ENCODE results near the gene KIAA0753. TPM values are rescaled to one million over a fixed set of nuclear protein-coding genes. Genes with fewer than 3 reads are reported as not detected.

Gene KIAA0753
- total RNA-seq, 1 experiment from 2014 or later = 13.0 TPM

GRCh38 chr17:6681671-6682070, 41.2 kb upstream of the KIAA0753 start:
- ChIA-PET POLR2A (no interaction called here), CTCF (no interaction called here)
- no TSS peak for BruUV-seq (replicated peaks)
- in situ Hi-C loops (cut with HindIII; ENCODE audit: low pct_unique_long_range_greater_than_20kb, low sequenced_read_pairs) (no loop called here), intact Hi-C loops (cut with micrococcal nuclease; ENCODE audit: unreplicated experiment) (no loop called here)
- no peaks in the 10 kb centered on the region for H3K9me3 ChIP-seq (ENCODE audit: control insufficient read depth, insufficient read depth, low read depth, low read length)
- H3K27ac ChIP-seq (ENCODE audit: low read length) = no peak overlapping the region
- H3K4me1 ChIP-seq (ENCODE audit: control insufficient read depth, insufficient read depth, low read length) = no peaks in the 10 kb centered on the region
- no peak for ATAC-seq
- no peaks in the 10 kb centered on the region for H3K36me3 ChIP-seq (ENCODE audit: control insufficient read depth, insufficient read depth, low read length)
- no peak overlapping the region for H3K4me3 ChIP-seq (ENCODE audit: low read depth in 2 of 2, low read length in 2 of 2)
- TF ChIP-seq REST (IDR thresholded peaks at IDR 0.05; ENCODE audit: insufficient read depth in 1 of 2, low read depth in 2 of 2, low read length in 1 of 2) = no peak
- no peak for DNase-seq (ENCODE audit: low read depth, low spot score)
- peaks cover 7% of the 10 kb centered on the region for H3K27me3 ChIP-seq (ENCODE audit: control insufficient read depth, insufficient read depth, low read length)

GRCh38 chr17:6681176-6681575, 40.7 kb upstream of the KIAA0753 start:
- CTCF ChIA-PET = no interaction called here
- H3K27me3 ChIP-seq (ENCODE audit: control insufficient read depth, insufficient read depth, low read length) = peaks cover 7% of the 10 kb centered on the region
- no TSS peak for BruUV-seq (replicated peaks)

More at GRCh38 chr17:6681176-6681575, 40.7 kb upstream of the KIAA0753 start:
- ATAC-seq (no peak), DNase-seq (ENCODE audit: low read depth, low spot score) (no peak)
- no peaks in the 10 kb centered on the region for H3K4me1 ChIP-seq (ENCODE audit: control insufficient read depth, insufficient read depth, low read length)
- in situ Hi-C loops (cut with HindIII; ENCODE audit: low pct_unique_long_range_greater_than_20kb, low sequenced_read_pairs) = no loop called here
- H3K27ac ChIP-seq (ENCODE audit: low read length) = no peak overlapping the region
- H3K36me3 ChIP-seq (ENCODE audit: control insufficient read depth, insufficient read depth, low read length) = no peaks in the 10 kb centered on the region
- POLR2A ChIA-PET = no interaction called here
- H3K4me3 ChIP-seq (ENCODE audit: low read depth in 2 of 2, low read length in 2 of 2) = no peak overlapping the region
- H3K9me3 ChIP-seq (ENCODE audit: control insufficient read depth, insufficient read depth, low read depth, low read length) = no peaks in the 10 kb centered on the region
- intact Hi-C loops (cut with micrococcal nuclease; ENCODE audit: unreplicated experiment) = no loop called here
- TF ChIP-seq CTCF (IDR thresholded peaks at IDR 0.05) (no peak), REST (IDR thresholded peaks at IDR 0.05; ENCODE audit: insufficient read depth in 1 of 2, low read depth in 2 of 2, low read length in 1 of 2) (no peak), POLR2AphosphoS5 (IDR thresholded peaks at IDR 0.05; ENCODE audit: low read depth, low read length) (no peak), TCF7L2 (IDR thresholded peaks at IDR 0.05; ENCODE audit: low read depth, low read length) (no peak), SIN3A (IDR thresholded peaks at IDR 0.05; ENCODE audit: borderline replicate concordance, insufficient read depth, low read depth, low read length) (no peak)

Measured in Panc1 (cell line).